GM19467 (cell line): ENCODE data around the gene CCRL2.

ENCODE experiments used
- ATAC-seq: cut with Tn5 transposase; IDR thresholded peaks from one replicate; pipeline ENCODE4 v1.9.1; 2021; ENCODE audit warnings: mild to moderate bottlenecking, moderate library complexity; ENCODE audit not compliant: unreplicated experiment

CCRL2 gene

DNA sequence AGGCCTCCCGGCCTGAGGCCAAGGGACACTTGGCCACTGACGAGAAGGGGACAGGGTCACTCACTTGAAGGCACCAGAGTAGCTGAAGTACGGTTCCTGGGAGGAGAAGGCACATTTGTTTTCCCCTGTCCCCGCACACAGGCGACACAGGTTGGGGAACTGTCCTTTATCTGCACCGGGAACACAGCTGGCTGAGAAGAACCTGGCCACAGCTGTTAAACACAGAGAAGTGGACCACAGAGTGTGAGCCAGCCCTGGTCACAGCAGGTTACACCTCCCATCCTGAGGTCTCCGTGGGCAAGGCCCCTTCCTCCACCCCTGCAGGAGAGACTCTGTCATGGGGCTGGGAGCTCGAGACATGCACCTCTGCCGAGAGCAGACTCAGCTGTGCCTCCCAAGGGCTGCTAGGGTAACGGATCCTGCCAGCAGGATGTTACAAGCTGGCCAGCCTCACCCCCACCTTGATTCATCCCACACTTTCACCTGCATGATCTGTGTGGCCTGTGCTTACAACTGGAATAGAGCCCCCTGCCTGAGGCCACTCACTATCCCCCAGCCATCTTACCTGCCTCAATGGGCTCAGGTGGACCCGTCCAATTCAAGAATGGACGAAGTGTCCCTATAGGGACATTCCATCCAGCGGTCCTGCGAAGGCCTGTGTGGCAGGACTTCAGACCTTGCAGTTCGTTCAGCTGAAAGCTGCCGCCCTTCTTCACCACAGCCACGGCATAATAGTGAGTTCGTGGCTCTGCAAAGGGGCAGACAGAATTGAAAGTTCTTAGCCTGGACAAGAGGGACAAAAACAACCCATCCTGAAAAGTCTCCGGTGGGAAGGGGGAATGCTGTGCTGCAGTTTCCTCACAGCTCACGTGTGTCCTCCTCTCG lies 48.4 kb downstream of the CCRL2 start:
- no peak for ATAC-seq

GRCh38 chr3:46456118-46456517 lies 49.1 kb downstream of the CCRL2 start:
- no peak for ATAC-seq
